GM19099 (cell line): ENCODE measurements around the gene ANXA2R.
A peak's percentile ranks its signal among the peaks of the same experiment; 100 is the strongest.

Experiments
- POLR2A ChIP-seq: IDR thresholded peaks from 3 replicates; pipeline ENCODE4 v1.6.1; 2011; ENCODE audit warnings: low read depth; ENCODE audit not compliant: insufficient read length; ENCODE audit errors: extremely low read depth

The ANXA2R gene

DNA sequence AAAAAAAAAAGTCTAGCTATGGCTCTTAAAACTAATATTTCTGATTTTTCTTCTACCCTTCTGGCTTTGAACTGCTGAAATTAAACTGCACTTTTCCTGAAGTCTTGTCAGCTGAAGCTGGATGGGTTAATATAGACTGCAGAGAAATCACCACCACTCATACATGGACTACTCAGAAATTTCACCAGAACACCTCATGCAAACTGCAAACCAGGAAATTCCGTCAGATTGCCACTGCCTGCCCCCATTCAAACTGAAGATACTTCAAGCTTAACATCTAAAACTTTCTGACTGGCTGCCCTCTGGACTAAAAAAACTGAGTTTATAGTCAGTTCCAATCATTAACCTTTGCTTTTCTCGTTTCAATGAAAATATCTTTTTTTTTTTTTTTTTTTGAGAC is 11.6 kb upstream of the ANXA2R start:
- TF ChIP-seq POLR2A: no peak

GRCh38 chr5:43050384-43050783 is 10.3 kb upstream of the ANXA2R start:
- no peak for TF ChIP-seq POLR2A

GRCh38 chr5:43049236-43049635 is 9.1 kb upstream of the ANXA2R start:
- no peak for TF ChIP-seq POLR2A

GRCh38 chr5:43046474-43046873 is 6.4 kb upstream of the ANXA2R start:
- no peak for TF ChIP-seq POLR2A

DNA sequence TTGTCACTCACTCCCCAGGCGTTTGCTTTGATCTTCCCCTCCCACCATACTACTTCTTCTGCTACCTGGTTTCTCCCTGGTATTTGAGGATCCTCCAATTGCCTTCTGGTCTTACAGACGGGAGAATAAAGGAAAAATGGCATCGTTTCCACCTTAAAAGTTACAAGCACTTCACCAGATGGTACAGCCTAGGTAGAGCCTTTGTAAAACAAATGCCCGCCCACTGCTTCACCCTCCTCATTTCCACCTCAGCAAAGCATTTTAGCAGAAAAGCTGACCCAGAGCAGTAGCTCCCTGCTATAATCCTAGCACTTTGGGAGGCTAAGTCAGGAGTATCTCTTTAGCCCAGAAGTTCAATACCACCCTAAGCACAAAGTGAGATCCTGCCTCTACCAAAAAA is 5.1 kb upstream of the ANXA2R start:
- TF ChIP-seq POLR2A: no peak

DNA sequence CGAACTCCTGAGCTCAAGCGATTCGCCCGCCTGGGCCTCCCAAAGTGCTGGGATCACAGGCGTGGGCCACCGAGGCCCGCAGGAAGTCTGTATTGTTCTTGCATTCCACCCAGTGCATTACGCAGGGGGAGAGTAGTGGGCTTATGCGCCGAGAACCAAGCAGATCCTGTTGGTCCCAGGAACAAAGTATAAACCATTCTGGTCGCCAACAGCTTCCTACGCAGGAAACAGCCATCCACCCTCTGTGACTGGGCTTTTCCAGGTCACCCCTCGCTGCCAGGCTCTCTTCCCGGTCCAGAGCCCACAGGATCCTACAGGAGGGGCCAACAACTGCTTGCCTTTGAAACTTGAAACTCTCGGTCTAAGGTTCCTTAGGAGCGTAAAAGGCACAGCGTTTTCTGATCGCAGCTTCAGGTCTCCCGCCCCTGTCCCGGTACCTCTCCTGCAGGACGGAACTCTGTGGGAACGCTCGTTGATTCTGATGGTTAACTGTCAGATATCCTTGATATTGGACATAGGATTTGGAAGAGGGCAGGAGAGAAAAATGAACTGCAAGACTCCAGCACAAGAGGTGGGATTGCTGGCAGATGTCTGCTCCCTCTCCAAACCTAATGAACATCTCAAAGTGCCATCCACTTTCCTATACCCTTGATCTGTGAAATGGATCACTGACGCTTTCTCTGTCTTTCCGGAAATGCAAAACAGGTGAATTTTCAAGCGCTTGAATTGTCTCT is 4.2 kb upstream of the ANXA2R start:
- no peak for TF ChIP-seq POLR2A

DNA sequence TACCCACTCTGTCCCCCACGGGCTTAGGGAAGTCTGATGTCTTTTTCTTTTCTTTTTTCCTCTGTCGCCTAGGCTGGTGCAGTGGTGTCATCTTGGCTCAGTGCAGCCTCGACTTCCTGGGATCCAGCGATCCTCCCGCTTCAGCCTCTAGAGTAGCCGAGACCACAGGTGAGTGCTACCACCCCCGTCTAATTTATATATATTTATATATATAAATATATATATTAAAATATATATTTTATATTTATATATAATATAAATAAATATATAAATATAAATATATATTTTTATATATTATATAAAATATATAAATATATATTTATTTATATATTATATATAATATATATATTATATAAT is 3.3 kb upstream of the ANXA2R start:
- no peak for TF ChIP-seq POLR2A

GRCh38 chr5:43042626-43043399 is 2.7 kb upstream of the ANXA2R start:
- peak; percentile 43 for TF ChIP-seq POLR2A

- no peak for TF ChIP-seq POLR2A
These were observed 2.1 kb upstream of the ANXA2R start for GRCh38 chr5:43042176-43042625.

- TF ChIP-seq POLR2A: no peak
These were observed 1.6 kb upstream of the ANXA2R start for GRCh38 chr5:43041669-43042175.

DNA sequence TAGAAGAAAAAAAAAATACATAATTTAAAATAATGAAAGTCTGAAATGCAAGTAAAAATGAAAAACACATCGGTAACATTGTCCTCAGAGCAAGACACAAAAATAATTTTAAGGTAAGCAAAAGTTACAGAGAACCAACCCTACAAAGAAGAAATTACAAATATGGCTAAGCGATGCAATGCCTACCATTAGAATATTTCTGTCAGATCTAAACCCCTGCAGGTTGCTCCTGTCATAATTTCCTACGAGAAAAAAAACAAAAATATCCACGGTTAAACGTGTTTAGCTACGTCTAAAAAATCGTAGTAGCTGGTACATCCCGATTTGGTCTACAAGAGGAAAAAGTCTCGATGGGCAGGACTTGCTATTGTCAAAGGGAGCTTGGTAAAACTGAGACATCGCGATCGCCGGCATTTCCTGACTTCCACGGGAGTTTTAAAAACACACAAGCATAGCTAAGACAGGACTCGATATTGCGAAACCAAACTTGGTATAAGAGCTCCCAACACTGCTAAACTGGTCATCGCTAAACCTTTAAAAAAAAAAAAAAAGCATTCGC is 1.1 kb upstream of the ANXA2R start:
- no peak for TF ChIP-seq POLR2A

GRCh38 chr5:43039471-43040286 is 440 bp downstream of the ANXA2R start:
- TF ChIP-seq POLR2A: peak; percentile 45

GRCh38 chr5:43039152-43039470 is 1.0 kb downstream of the ANXA2R start:
- TF ChIP-seq POLR2A: no peak

GRCh38 chr5:43038496-43038989 is 1.6 kb downstream of the ANXA2R start:
- peak; percentile 44 for TF ChIP-seq POLR2A
